HEK293 (cell line): ENCODE data around the gene TNS4.
A peak's percentile ranks its signal among the peaks of the same experiment; 100 is the strongest.

Experiments used
- CTCF ChIA-PET: fragments of 350-600 bp; formaldehyde crosslinking; extraction: SDS; loops from one replicate; lab custom pipeline; 2021; ENCODE audit warnings: antibody characterized with exemption; lab: Yijun Ruan, JAX
- POLR2A ChIA-PET: fragments of 300-600 bp; formaldehyde crosslinking; extraction: SDS; loops from one replicate; lab custom pipeline; 2020; ENCODE audit warnings: antibody characterized with exemption, inconsistent platforms; lab: Yijun Ruan, JAX
- H3K27ac ChIP-seq: fragments of 200-500 bp; sonication (Bioruptor generic); 2 replicates; pipeline ENCODE4 v1.5.1; 2014; ENCODE audit warnings: low read depth, low read length, control low read depth, inconsistent platforms; ENCODE audit errors: extremely low read depth
- H3K36me3 ChIP-seq, 2 experiments: fragments of 200-500 bp in 1 of 2; sonication (Bioruptor generic) in 1 of 2; 1 replicate in 1 of 2; 2 replicates in 1 of 2; pipeline ENCODE4 v1.5.1; 2014 to 2017; ENCODE audit warnings: inconsistent platforms in 2 of 2, low read length in 2 of 2; ENCODE audit not compliant: control insufficient read depth in 2 of 2, insufficient read depth in 1 of 2
- H3K4me1 ChIP-seq: fragments of 200-500 bp; sonication (Bioruptor generic); 2 replicates; pipeline ENCODE4 v1.5.1; 2014; ENCODE audit warnings: mild to moderate bottlenecking, low read length, inconsistent platforms; ENCODE audit not compliant: control insufficient read depth, insufficient read depth
- H3K4me3 ChIP-seq: 2 replicates; pipeline ENCODE4 v1.5.1; 2011; ENCODE audit warnings: low read depth, mild to moderate bottlenecking, control low read depth, low read length, moderate library complexity
- H3K9me3 ChIP-seq: fragments of 200-500 bp; sonication (Bioruptor generic); 2 replicates; pipeline ENCODE4 v1.5.1; 2014; ENCODE audit warnings: low read depth, low read length, inconsistent platforms; ENCODE audit not compliant: control insufficient read depth, insufficient read depth
- BCL6B ChIP-seq: fragments of 450-650 bp; formaldehyde crosslinking; IDR thresholded peaks from 2 replicates; pipeline ENCODE4 v1.5.1; 2017; ENCODE audit warnings: missing biosample characterization, missing genetic modification characterization
- CTCF ChIP-seq: fragments of 450-650 bp; formaldehyde crosslinking; IDR thresholded peaks from 2 replicates; pipeline ENCODE4 v1.5.1; 2016; ENCODE audit warnings: missing biosample characterization, missing genetic modification characterization
- KLF16 ChIP-seq: fragments of 450-650 bp; formaldehyde crosslinking; IDR thresholded peaks from 2 replicates; pipeline ENCODE4 v1.5.1; 2017; ENCODE audit warnings: missing biosample characterization, missing genetic modification characterization
- KLF9 ChIP-seq: fragments of 450-650 bp; formaldehyde crosslinking; IDR thresholded peaks from 2 replicates; pipeline ENCODE4 v1.5.1; 2016; ENCODE audit warnings: missing biosample characterization, missing genetic modification characterization, low read depth
- MZF1 ChIP-seq: fragments of 450-650 bp; formaldehyde crosslinking; IDR thresholded peaks from 2 replicates; pipeline ENCODE4 v1.5.1; 2017; ENCODE audit warnings: missing biosample characterization, missing genetic modification characterization, borderline replicate concordance
- PRDM1 ChIP-seq: fragments of 450-650 bp; formaldehyde crosslinking; IDR thresholded peaks from 2 replicates; pipeline ENCODE4; 2016; ENCODE audit warnings: missing biosample characterization, missing genetic modification characterization
- ZBTB1 ChIP-seq: fragments of 450-650 bp; formaldehyde crosslinking; IDR thresholded peaks from 2 replicates; pipeline ENCODE4 v1.5.1; 2016; ENCODE audit warnings: missing biosample characterization, missing genetic modification characterization
- ZBTB17 ChIP-seq: fragments of 450-650 bp; formaldehyde crosslinking; IDR thresholded peaks from 2 replicates; pipeline ENCODE4 v1.5.1; 2016; ENCODE audit warnings: missing biosample characterization, missing genetic modification characterization
- ZBTB21 ChIP-seq: fragments of 450-650 bp; formaldehyde crosslinking; IDR thresholded peaks from 2 replicates; pipeline ENCODE4 v1.5.1; 2017; ENCODE audit warnings: missing biosample characterization, missing genetic modification characterization
- ZEB2 ChIP-seq: fragments of 450-650 bp; formaldehyde crosslinking; IDR thresholded peaks from 2 replicates; pipeline ENCODE4 v1.5.1; 2016; ENCODE audit warnings: missing biosample characterization, missing genetic modification characterization
- ZFP69B ChIP-seq: fragments of 450-650 bp; formaldehyde crosslinking; IDR thresholded peaks from 2 replicates; pipeline ENCODE4 v1.5.1; 2016; ENCODE audit warnings: missing biosample characterization, missing genetic modification characterization
- ZIC2 ChIP-seq: fragments of 450-650 bp; formaldehyde crosslinking; IDR thresholded peaks from 2 replicates; pipeline ENCODE4 v1.5.1; 2016; ENCODE audit warnings: missing biosample characterization, missing genetic modification characterization
- ZNF239 ChIP-seq: fragments of 450-650 bp; formaldehyde crosslinking; IDR thresholded peaks from 2 replicates; pipeline ENCODE4 v1.5.1; 2016; ENCODE audit warnings: missing biosample characterization, missing genetic modification characterization
- ZNF248 ChIP-seq: fragments of 450-650 bp; formaldehyde crosslinking; IDR thresholded peaks from 2 replicates; pipeline ENCODE4 v1.5.1; 2017; ENCODE audit warnings: missing biosample characterization, missing genetic modification characterization
- ZNF280D ChIP-seq: fragments of 450-650 bp; formaldehyde crosslinking; IDR thresholded peaks from 2 replicates; pipeline ENCODE4 v1.5.1; 2016; ENCODE audit warnings: missing biosample characterization, missing genetic modification characterization
- ZNF37A ChIP-seq: fragments of 450-650 bp; IDR thresholded peaks from 2 replicates; pipeline ENCODE4 v1.5.1; 2018; ENCODE audit warnings: missing biosample characterization, missing genetic modification characterization
- ZNF549 ChIP-seq: fragments of 450-650 bp; IDR thresholded peaks from 2 replicates; pipeline ENCODE4 v1.5.1; 2018; ENCODE audit warnings: missing biosample characterization, missing genetic modification characterization, mild to moderate bottlenecking, inconsistent platforms, moderate library complexity
- ZNF707 ChIP-seq: fragments of 450-650 bp; formaldehyde crosslinking; IDR thresholded peaks from 2 replicates; pipeline ENCODE4 v1.5.1; 2016; ENCODE audit warnings: missing biosample characterization, missing genetic modification characterization
- ZNF791 ChIP-seq: fragments of 450-650 bp; formaldehyde crosslinking; IDR thresholded peaks from 2 replicates; pipeline ENCODE4 v1.5.1; 2016; ENCODE audit warnings: missing biosample characterization, missing genetic modification characterization
- ZSCAN5A ChIP-seq: fragments of 450-650 bp; formaldehyde crosslinking; IDR thresholded peaks from 2 replicates; pipeline ENCODE4 v1.5.1; 2016; ENCODE audit warnings: missing biosample characterization, missing genetic modification characterization

The TNS4 gene

GRCh38 chr17:40452216-40452787 lies 49.1 kb downstream of the TNS4 start (continued):
- TF ChIP-seq ZNF280D (tag by site-specific recombination) (no peak), MZF1 (no peak), ZNF549 (no peak), ZNF37A (tag by site-specific recombination) (no peak), ZNF707 (tag by site-specific recombination) (no peak), ZNF248 (tag by site-specific recombination) (no peak), KLF9 (no peak), ZNF791 (tag by site-specific recombination) (no peak), ZSCAN5A (tag by site-specific recombination) (no peak), KLF16 (tag by site-specific recombination) (no peak)

GRCh38 chr17:40451420-40451819 lies 50.0 kb downstream of the TNS4 start:
- ChIA-PET CTCF (interaction anchor here (0.6 to 7.2 kb wide), 13 partner anchors 12 to 1197 kb away, joined by 3 to 58 read pairs (median 5); no protein-coding TSS in a partner anchor), POLR2A (interaction anchor here (0.5 kb wide), 1 partner anchor 25 kb away, joined by 7 read pairs; no protein-coding TSS in a partner anchor)

GRCh38 chr17:40450175-40450574 lies 51.2 kb downstream of the TNS4 start:
- H3K27ac ChIP-seq = no peak overlapping the region
- ChIA-PET CTCF (interaction anchor here (0.6 to 7.2 kb wide), 37 partner anchors 8 to 1228 kb away, joined by 3 to 58 read pairs (median 5); partner anchors contain the start of gene TOP2A), POLR2A (interaction anchor here (2.4 kb wide), 1 partner anchor 33 kb away, joined by 10 read pairs; the partner anchor contains the start of gene TOP2A)
- no peak overlapping the region for H3K4me3 ChIP-seq
- H3K9me3 ChIP-seq = no peaks in the 10 kb centered on the region
- TF ChIP-seq ZEB2 (0 out of 2 replicates have a peak, but pooled peaks have one; percentile 21), BCL6B (tag by site-specific recombination) (peak; percentile 23; the same call in 1 of the 2 replicates), PRDM1 (tag by site-specific recombination) (peak; percentile 55; the same call in 1 of the 2 replicates), ZBTB1 (tag by site-specific recombination) (no peak), CTCF (tag by site-specific recombination) (peak; percentile 60)
- no peaks in the 10 kb centered on the region for H3K4me1 ChIP-seq
- H3K36me3 ChIP-seq = peaks cover 0 to 12% of the 10 kb centered on the region in 2 experiments; a peak in 1 of 3 replicates

More at GRCh38 chr17:40451420-40451819, 50.0 kb downstream of the TNS4 start:
- no peaks in the 10 kb centered on the region for H3K9me3 ChIP-seq
- no peak overlapping the region for H3K27ac ChIP-seq
- H3K4me3 ChIP-seq = no peak overlapping the region
- H3K4me1 ChIP-seq = no peaks in the 10 kb centered on the region
- H3K36me3 ChIP-seq = peaks cover 0 to 13% of the 10 kb centered on the region in 2 experiments; a peak in 1 of 3 replicates
- no peak for TF ChIP-seq ZNF239 (tag by site-specific recombination)
- TF ChIP-seq ZBTB17 = no peak
- no peak for TF ChIP-seq ZNF248 (tag by site-specific recombination)
- no peak for TF ChIP-seq ZBTB21 (tag by site-specific recombination)
- TF ChIP-seq ZFP69B = no peak
- no peak for TF ChIP-seq ZIC2 (tag by site-specific recombination)
